Spinal cord (tissue), 10 donors: ENCODE measurements around the gene ZNF302. TPM values are rescaled to one million over a fixed set of nuclear protein-coding genes. Genes with fewer than 3 reads are reported as not detected.
A peak's percentile ranks its signal among the peaks of the same experiment; 100 is the strongest.

ENCODE experiments used
- DNase-seq, 6 donors: peaks; one replicate each; pipeline versions ENCODE4 v3.0.0 to v3.0.0-alpha.2; 2013 to 2015; ENCODE audit warnings: low spot score in 6 of 6, low read depth in 4 of 6
- H3K27ac ChIP-seq: one replicate; pipeline ENCODE4 v1.5.1; 2013; ENCODE audit warnings: low read depth, low read length, control low read depth
- H3K27me3 ChIP-seq: one replicate; pipeline ENCODE4 v1.6.1; 2013; ENCODE audit warnings: low read length; ENCODE audit not compliant: control insufficient read depth, insufficient read depth
- H3K36me3 ChIP-seq: one replicate; pipeline ENCODE4 v1.6.1; 2013; ENCODE audit warnings: low read length; ENCODE audit not compliant: control insufficient read depth, insufficient read depth
- H3K4me1 ChIP-seq: one replicate; pipeline ENCODE4 v1.6.1; 2013; ENCODE audit warnings: low read length; ENCODE audit not compliant: control insufficient read depth, insufficient read depth
- H3K4me3 ChIP-seq: one replicate; pipeline ENCODE4 v1.5.1; 2013; ENCODE audit warnings: low read depth, low read length, control low read depth
- H3K9me3 ChIP-seq: one replicate; pipeline ENCODE4 v1.6.1; 2013; ENCODE audit warnings: low read length; ENCODE audit not compliant: control insufficient read depth, insufficient read depth
- WGBS: methylation state at CpG from one replicate; pipeline ENCODE4 v1.1.5; 2013; ENCODE audit warnings: missing lambda C conversion rate; ENCODE audit not compliant: insufficient coverage; 5-methylcytosine and 5-hydroxymethylcytosine counted together
- polyA plus RNA-seq, 2 donors: library from polyadenylated mRNA; unstranded; fragments of 120-200 nt; gene quantifications; one replicate each; pipeline ENCODE4 v1.2.1, GENCODE V29; 2013; ENCODE audit not compliant: insufficient read length in 2 of 2
- total RNA-seq, 2 donors: library from RNA; depleted of rRNA in 1 of 2; stranded (reverse); fragments of 120-200 nt in 1 of 2; fragments of >200 nt in 1 of 2; gene quantifications; one replicate each; pipeline versions ENCODE4 v1.2.3 to v1.2.4, GENCODE V29; 2013 to 2014
- donor health status: healthy.

The ZNF302 gene
- total and polyA plus RNA-seq, 4 donors: 67.7 to 78.8 (median 76.5) TPM

GRCh38 chr19:34713262-34713637, 35.8 kb downstream of the ZNF302 start:
- H3K27ac ChIP-seq: no peak overlapping the region
- H3K9me3 ChIP-seq: peaks cover 7% of the 10 kb centered on the region
- DNase-seq: no peak
- H3K36me3 ChIP-seq: no peaks in the 10 kb centered on the region
- no peaks in the 10 kb centered on the region for H3K4me1 ChIP-seq
- no peak overlapping the region for H3K4me3 ChIP-seq
- no peaks in the 10 kb centered on the region for H3K27me3 ChIP-seq
- WGBS: no CpG with 5 or more reads among the region's 2 CpGs

- H3K27me3 ChIP-seq: no peaks in the 10 kb centered on the region
- no peak for DNase-seq
- H3K27ac ChIP-seq: no peak overlapping the region
- H3K4me3 ChIP-seq: no peak overlapping the region
- H3K9me3 ChIP-seq: peaks cover 7% of the 10 kb centered on the region
- H3K36me3 ChIP-seq: no peaks in the 10 kb centered on the region
- H3K4me1 ChIP-seq: no peaks in the 10 kb centered on the region
Measured at GRCh38 chr19:34715357-34715756, 37.9 kb downstream of the ZNF302 start.

GRCh38 chr19:34722353-34722752, 44.9 kb downstream of the ZNF302 start:
- Histone ChIP-seq H3K4me3 (no peak overlapping the region), H3K36me3 (no peaks in the 10 kb centered on the region), H3K9me3 (no peaks in the 10 kb centered on the region), H3K27me3 (no peaks in the 10 kb centered on the region), H3K27ac (no peak overlapping the region), H3K4me1 (no peaks in the 10 kb centered on the region)
- whole genome bisulfite sequencing: 65% methylated on average over 11 of the region's 11 CpGs
- DNase-seq: no peak

DNA sequence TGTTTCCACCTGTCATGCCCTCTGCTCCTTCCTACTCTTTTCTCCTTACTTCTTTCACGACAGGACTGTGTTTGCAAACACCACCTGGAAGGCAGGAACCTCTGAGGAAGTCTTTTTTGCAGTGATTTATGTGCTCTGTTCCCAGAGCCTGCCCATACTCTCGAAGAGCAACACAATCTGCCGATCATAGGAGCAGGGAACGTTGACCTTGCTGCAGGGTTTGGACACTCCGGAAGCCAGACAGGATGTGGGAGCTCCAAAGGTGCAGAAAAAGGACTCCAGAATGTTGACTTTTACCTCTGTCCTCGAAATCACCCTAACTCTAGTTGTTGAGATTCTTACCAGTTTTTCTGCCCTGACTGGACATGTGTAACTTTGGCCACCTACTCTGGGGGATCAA, 47.9 kb downstream of the ZNF302 start:
- H3K9me3 ChIP-seq: no peaks in the 10 kb centered on the region
- H3K27me3 ChIP-seq: no peaks in the 10 kb centered on the region
- no peak overlapping the region for H3K4me3 ChIP-seq
- WGBS: 74% methylated on average over 5 of the region's 6 CpGs
- H3K4me1 ChIP-seq: no peaks in the 10 kb centered on the region
- DNase-seq: no peak
- no peak overlapping the region for H3K27ac ChIP-seq
- no peaks in the 10 kb centered on the region for H3K36me3 ChIP-seq

DNA sequence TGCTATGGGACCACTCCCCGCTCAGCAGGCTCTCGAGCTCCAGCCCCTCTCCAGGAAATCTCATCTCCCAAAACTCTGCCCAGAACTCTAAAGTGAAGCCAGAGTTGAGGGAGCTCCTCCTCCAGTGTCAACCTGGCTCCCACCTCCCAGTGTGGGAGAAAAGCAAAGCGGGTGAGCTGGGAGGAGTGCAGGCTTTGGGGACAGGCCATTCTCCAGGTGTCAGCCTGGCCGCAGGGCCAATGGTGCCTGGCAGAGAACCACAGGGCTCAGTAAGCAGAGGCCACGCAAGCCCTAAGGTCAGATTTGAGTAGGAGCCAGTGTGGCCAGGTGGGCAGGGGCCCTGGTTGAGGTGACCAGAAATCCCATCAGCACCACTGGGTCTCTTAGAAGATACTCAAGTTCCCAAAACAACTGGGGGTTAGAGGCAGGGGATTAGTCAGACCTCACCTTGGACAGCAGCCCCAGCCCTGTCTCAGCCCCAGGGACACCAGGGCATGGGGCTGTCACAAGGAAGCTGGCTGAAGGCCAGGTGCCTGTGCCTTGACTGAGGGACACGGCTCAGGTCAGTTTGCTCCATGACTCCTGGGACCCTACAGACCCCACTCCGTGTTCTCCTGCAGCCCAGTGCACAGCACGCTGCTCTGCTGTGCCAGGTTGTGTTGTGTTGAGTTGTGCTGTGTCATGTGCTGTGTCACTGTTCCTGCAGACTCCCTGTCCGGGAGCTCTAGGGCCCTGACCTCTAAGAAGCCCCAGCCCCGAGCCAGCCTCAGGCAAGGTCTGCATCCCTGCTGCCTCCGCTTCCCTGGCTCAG, 53.7 kb downstream of the ZNF302 start:
- peaks cover 14% of the 10 kb centered on the region for H3K4me1 ChIP-seq
- no peak for DNase-seq
- no peaks in the 10 kb centered on the region for H3K27me3 ChIP-seq
- H3K4me3 ChIP-seq: no peak overlapping the region
- 81% methylated on average over 9 of the region's 11 CpGs for WGBS
- no peaks in the 10 kb centered on the region for H3K36me3 ChIP-seq
- H3K9me3 ChIP-seq: no peaks in the 10 kb centered on the region
- H3K27ac ChIP-seq: no peak overlapping the region

DNA sequence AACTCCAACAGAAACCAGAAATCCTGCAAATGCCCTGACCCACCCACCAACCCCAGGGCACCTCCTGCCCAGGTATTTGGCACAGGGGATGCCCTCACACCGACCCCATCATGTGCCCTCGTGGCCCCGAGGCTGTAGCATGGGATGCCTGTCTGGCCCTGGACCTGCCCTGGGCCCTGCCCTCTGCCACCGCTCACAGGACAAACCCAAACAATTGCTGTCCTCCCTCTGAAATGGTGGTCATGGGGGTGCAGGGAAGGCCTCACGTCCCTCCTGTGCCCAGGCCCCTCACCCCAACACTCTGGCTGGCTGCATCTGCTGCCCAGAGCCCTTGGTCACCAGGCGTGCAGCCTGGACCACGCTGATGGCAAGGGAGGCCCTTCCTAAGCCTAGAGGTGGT, 54.5 kb downstream of the ZNF302 start:
- Histone ChIP-seq H3K9me3 (no peaks in the 10 kb centered on the region), H3K4me1 (peaks cover 14% of the 10 kb centered on the region), H3K27ac (no peak overlapping the region), H3K36me3 (no peaks in the 10 kb centered on the region), H3K4me3 (no peak overlapping the region), H3K27me3 (no peaks in the 10 kb centered on the region)
- WGBS: 86% methylated on average over 7 of the region's 7 CpGs
- DNase-seq: no peak

- WGBS: 59% methylated on average over 9 of the region's 15 CpGs
- H3K36me3 ChIP-seq: no peaks in the 10 kb centered on the region
- H3K4me1 ChIP-seq: peaks cover 14% of the 10 kb centered on the region
- no peaks in the 10 kb centered on the region for H3K27me3 ChIP-seq
- H3K4me3 ChIP-seq: peak overlapping the region; percentile 81
- H3K9me3 ChIP-seq: no peaks in the 10 kb centered on the region
- peak in 1 of 6 donors; percentile 1 for DNase-seq
- H3K27ac ChIP-seq: peak overlapping the region; percentile 93
Measured at GRCh38 chr19:34732612-34733211, 55.2 kb downstream of the ZNF302 start.

DNA sequence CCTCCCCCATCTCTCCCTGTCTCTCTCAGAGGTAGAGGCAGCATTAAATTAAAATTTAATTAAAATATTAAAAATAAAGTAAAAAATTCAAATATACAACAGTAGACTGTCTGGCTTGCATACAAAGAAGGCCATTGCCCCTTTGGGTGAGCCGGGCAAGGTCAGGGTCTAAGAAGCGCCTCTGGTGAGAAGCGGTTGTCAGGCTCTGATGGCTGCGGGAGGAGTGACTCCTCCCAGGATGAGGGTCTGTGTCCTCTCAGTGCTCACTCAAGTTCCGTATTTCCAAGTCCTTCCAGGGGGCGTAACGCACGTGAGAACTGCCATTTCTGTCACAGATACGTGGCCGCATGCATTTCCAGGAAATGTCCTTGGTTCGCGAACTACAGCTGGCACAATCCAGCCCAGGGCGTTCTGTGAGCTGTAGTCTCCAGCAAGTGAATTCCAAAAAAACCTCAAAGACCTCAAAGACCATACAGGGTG, 55.8 kb downstream of the ZNF302 start:
- Histone ChIP-seq H3K27me3 (no peaks in the 10 kb centered on the region), H3K9me3 (no peaks in the 10 kb centered on the region), H3K36me3 (no peaks in the 10 kb centered on the region), H3K27ac (peak overlapping the region; percentile 93), H3K4me3 (peak overlapping the region; percentile 81), H3K4me1 (peaks cover 14% of the 10 kb centered on the region)
- under 1% methylated on average over 12 of the region's 13 CpGs for WGBS
- peak in 1 of 6 donors; percentile 95 for DNase-seq

DNA sequence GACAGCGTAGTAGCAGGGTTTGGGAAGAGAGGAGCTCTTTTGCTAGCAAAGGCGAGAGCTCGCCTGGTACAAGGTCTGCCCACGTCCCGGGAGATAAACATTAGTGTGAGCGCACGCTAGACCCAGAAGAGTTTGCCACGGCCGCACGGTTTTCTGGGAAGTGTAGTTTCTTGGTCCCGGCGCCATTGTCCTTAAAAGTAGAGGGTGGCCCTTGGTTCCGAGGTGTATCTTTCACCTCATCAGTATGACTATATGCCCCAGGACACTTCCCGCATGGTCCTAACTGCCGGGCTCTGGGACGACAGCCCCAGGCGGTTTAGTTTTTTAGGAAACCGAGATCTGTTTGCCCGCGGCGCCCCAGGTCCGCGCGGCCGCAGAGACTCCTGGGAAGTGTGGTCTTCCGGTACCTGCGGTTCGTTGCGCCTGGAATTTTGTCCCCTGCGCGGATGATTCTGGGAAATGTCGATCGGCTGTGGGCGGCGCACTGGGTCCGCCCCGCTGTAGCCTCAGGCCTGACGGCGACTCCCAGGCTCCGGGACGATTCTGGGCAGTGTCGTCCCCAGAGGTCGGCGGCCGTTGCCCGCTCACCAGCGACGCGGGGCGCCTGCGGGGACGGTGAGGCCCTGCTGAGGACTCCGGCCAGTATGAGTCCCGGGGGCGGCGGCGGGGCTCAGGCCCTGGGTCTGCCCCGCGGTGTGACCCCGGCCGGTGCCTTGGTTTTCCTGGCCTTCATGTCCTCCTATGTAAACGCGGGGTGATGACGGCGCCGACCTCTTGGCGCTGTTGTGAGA, 56.5 kb downstream of the ZNF302 start, which contains the start of gene ZNF181:
TSS of gene ZNF181 (plus strand) at position 498 of the 791 bp plus-strand sequence. CDS start 795 bp downstream, outside the sequence.
- DNase-seq: peak; percentile 84 to 98 (median 89)
- no peaks in the 10 kb centered on the region for H3K9me3 ChIP-seq
- peaks cover 3% of the 10 kb centered on the region for H3K36me3 ChIP-seq
- peak within 1 kb of the TSS; percentile 81 for H3K4me3 ChIP-seq
- 0% methylated on average over 61 of the region's 67 CpGs for WGBS
- H3K27me3 ChIP-seq: no peaks in the 10 kb centered on the region
- H3K4me1 ChIP-seq: peaks cover 14% of the 10 kb centered on the region
- peak within 1 kb of the TSS; percentile 93 for H3K27ac ChIP-seq
